CD4-positive, CD25-positive, alpha-beta regulatory T cell (primary cell): ENCODE results near the gene ATF4. TPM values are rescaled to one million over a fixed set of nuclear protein-coding genes. Genes with fewer than 3 reads are reported as not detected.

Experiments used
- ATAC-seq, 2 donors: fragments of 150-1000 bp; cut with Tn5 transposase; one replicate each; pipeline ENCODE4 v1.10.0; 2021; ENCODE audit warnings: low read depth in 2 of 2, moderate number of reproducible peaks in 2 of 2, moderate library complexity in 1 of 2
- DNase-seq, 3 donors: peaks; one replicate each; pipeline versions ENCODE4 v3.0.0 to v3.0.0-alpha.2; 2012 to 2022; ENCODE audit warnings: mixed read lengths in 1 of 3
- H3K27ac ChIP-seq: one replicate; pipeline ENCODE4 v1.7.0; 2013; ENCODE audit warnings: mild to moderate bottlenecking, low read length; ENCODE audit not compliant: insufficient read depth, poor library complexity, severe bottlenecking
- H3K27me3 ChIP-seq: one replicate; pipeline ENCODE4 v1.7.0; 2013; ENCODE audit warnings: low read length; ENCODE audit not compliant: control insufficient read depth, insufficient read depth
- H3K36me3 ChIP-seq: one replicate; pipeline ENCODE4 v1.7.0; 2013; ENCODE audit warnings: mild to moderate bottlenecking, low read length, moderate library complexity; ENCODE audit not compliant: control insufficient read depth, insufficient read depth
- H3K4me1 ChIP-seq: 2 replicates; pipeline ENCODE4 v1.7.0; 2013; ENCODE audit warnings: mild to moderate bottlenecking, low read length; ENCODE audit not compliant: insufficient read depth, control insufficient read depth, poor library complexity, severe bottlenecking
- H3K4me3 ChIP-seq: one replicate; pipeline ENCODE4 v1.7.0; 2013; ENCODE audit warnings: low read depth, mild to moderate bottlenecking, low read length, moderate library complexity
- H3K9me3 ChIP-seq, 2 experiments: 1 replicate in 1 of 2; 2 replicates in 1 of 2; pipeline ENCODE4 v1.7.0; 2013; ENCODE audit warnings: low read length in 2 of 2, mild to moderate bottlenecking in 1 of 2, moderate library complexity in 1 of 2; ENCODE audit not compliant: control insufficient read depth in 2 of 2
- H3K27ac Mint-ChIP-seq, 3 donors: one replicate each; pipeline ENCODE4 v1.8.0; 2020 to 2022; ENCODE audit warnings: mild to moderate bottlenecking in 3 of 3, mixed read lengths in 3 of 3, moderate library complexity in 2 of 3
- H3K27me3 Mint-ChIP-seq: one replicate; pipeline ENCODE4 v1.8.0; 2022; ENCODE audit warnings: mild to moderate bottlenecking, mixed read lengths
- H3K36me3 Mint-ChIP-seq: one replicate; pipeline ENCODE4 v1.8.0; 2020; ENCODE audit warnings: mixed read lengths
- H3K4me1 Mint-ChIP-seq, 4 donors: one replicate each; pipeline ENCODE4 v1.8.0; 2020 to 2022; ENCODE audit warnings: mixed read lengths in 4 of 4, mild to moderate bottlenecking in 1 of 4
- H3K4me3 Mint-ChIP-seq, 4 donors: one replicate each; pipeline ENCODE4 v1.8.0; 2020 to 2022; ENCODE audit warnings: mild to moderate bottlenecking in 4 of 4, mixed read lengths in 4 of 4, moderate library complexity in 3 of 4
- H3K9me3 Mint-ChIP-seq, 7 donors: one replicate each; pipeline ENCODE4 v1.8.0; 2020 to 2022; ENCODE audit warnings: mixed read lengths in 7 of 7, mild to moderate bottlenecking in 3 of 7, moderate library complexity in 2 of 7
- polyA plus RNA-seq, 4 donors: library from polyadenylated mRNA; unstranded; fragments of 300-500 nt; fragmentation: Illumina TruSeq; gene quantifications; one replicate each; pipeline ENCODE4 v1.2.3, GENCODE V29; 2021
- total RNA-seq: library from RNA; stranded (reverse); gene quantifications from one replicate; pipeline ENCODE4 v1.2.3, GENCODE V29; 2022

ATF4 gene
- total and polyA plus RNA-seq, 5 donors from 2014 or later = 58.2 to 246 (median 70.5) TPM

DNA sequence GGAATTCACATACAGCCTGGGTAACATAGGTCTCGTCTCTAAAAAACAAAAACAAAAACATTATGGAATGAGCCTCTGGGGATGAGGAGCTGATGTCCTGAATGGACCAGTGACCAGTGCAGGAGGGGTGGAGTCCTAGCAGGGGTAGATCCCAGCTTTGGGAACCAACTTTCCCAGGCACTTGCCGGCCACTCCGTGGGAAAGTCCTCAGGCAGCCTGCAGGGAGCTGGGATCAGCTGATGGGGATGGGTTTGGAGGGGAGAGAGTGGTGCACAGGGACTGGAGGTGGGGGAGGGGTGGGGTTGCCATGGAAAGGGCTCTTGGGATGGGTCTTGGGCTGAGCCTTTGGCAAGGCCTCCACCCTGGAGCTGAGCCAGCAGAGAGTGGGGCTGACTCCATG, 44.5 kb upstream of the ATF4 start:
- ATAC-seq (no peak), DNase-seq (no peak)
- Histone ChIP-seq H3K27ac (no peak overlapping the region), H3K36me3 (no peaks in the 10 kb centered on the region), H3K9me3 (no peaks in the 10 kb centered on the region), H3K4me1 (peaks cover 6% of the 10 kb centered on the region), H3K27me3 (no peaks in the 10 kb centered on the region), H3K4me3 (no peak overlapping the region)
- Mint-ChIP-seq H3K27ac (no peak overlapping the region), H3K4me3 (no peak overlapping the region), H3K9me3 (no peaks in the 10 kb centered on the region), H3K27me3 (peaks cover 10% of the 10 kb centered on the region), H3K36me3 (no peaks in the 10 kb centered on the region), H3K4me1 (peaks cover 0 to 17% (median 0%) of the 10 kb centered on the region in 4 donors)

DNA sequence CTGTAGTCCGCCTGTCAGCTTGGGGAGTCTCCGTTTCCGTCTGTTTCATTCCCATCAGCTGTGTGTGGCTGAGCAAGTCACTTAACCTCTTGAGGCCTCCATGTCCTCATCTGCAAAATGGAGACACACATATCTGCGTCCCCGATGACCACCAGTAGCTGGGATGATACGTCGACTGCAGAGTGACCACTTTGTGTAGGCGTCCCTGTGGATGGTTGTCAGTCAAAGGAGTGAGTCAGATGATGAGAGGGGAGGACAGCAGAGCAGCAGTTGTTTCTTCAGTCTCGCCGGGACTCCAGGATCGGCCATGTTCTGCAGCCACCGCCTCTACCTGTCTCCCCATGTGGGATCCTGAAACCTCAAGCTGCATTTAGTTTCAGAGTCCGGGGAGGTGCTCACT, 43.7 kb upstream of the ATF4 start:
- Mint-ChIP-seq H3K27ac (no peak overlapping the region), H3K27me3 (peaks cover 10% of the 10 kb centered on the region), H3K4me3 (no peak overlapping the region), H3K4me1 (peaks cover 0 to 12% (median 0%) of the 10 kb centered on the region in 4 donors), H3K9me3 (no peaks in the 10 kb centered on the region), H3K36me3 (no peaks in the 10 kb centered on the region)
- Histone ChIP-seq H3K36me3 (no peaks in the 10 kb centered on the region), H3K4me1 (peaks cover 3% of the 10 kb centered on the region), H3K4me3 (no peak overlapping the region), H3K27me3 (no peaks in the 10 kb centered on the region), H3K27ac (no peak overlapping the region), H3K9me3 (no peaks in the 10 kb centered on the region)
- ATAC-seq (no peak), DNase-seq (no peak)

DNA sequence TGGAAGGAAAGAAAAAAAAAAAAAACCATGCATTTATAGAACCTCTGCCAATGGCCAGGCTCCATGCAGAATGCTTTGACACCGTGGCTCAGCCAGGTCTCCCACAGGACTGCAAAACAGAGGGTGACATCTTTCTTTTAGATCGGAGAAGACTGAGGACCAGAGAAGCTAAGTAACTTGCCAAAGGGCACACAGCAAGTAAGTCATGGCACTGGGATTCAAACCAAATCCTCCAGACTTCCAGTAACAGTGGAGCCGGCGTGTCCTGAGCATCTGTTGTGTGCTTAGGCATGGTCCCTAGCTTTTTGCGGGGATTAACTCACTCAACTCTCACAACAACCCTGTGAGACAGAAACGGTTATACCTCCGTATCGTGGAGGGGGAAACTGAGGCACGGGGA, 42.8 kb upstream of the ATF4 start:
- no peak for ATAC-seq

DNA sequence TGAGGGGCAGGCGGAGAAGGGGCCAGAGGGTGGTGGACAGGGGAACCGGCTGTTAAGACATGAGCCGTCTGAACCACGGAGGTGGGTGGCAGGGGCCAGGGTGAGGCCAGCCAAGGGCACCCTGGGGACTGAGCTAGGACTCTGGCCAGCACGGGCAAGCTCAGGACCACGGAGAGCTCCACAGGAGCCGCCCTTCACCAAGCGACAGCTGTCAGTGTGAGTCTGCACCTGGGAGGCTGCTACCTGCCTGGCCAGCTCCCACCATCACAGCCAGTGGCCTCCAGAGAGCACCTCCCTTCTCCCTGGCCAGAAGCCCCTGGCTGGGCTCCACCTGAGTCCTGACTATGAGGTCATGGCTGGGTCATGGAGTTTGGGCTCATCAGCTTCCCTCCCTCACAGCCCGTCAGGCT, 41.9 kb upstream of the ATF4 start:
- DNase-seq = no peak
- no peaks in the 10 kb centered on the region for H3K4me1 ChIP-seq
- no peaks in the 10 kb centered on the region for H3K36me3 Mint-ChIP-seq

More for the DNA sequence above, 42.8 kb upstream of the ATF4 start:
- Histone ChIP-seq H3K4me3 (no peak overlapping the region), H3K9me3 (no peaks in the 10 kb centered on the region), H3K4me1 (no peaks in the 10 kb centered on the region), H3K27me3 (no peaks in the 10 kb centered on the region), H3K27ac (no peak overlapping the region), H3K36me3 (no peaks in the 10 kb centered on the region)
- Mint-ChIP-seq H3K27ac (no peak overlapping the region), H3K4me1 (peaks cover 0 to 4% (median 0%) of the 10 kb centered on the region in 4 donors), H3K4me3 (no peak overlapping the region), H3K36me3 (no peaks in the 10 kb centered on the region), H3K27me3 (peaks cover 10% of the 10 kb centered on the region), H3K9me3 (no peaks in the 10 kb centered on the region)
- no peak for DNase-seq

DNA sequence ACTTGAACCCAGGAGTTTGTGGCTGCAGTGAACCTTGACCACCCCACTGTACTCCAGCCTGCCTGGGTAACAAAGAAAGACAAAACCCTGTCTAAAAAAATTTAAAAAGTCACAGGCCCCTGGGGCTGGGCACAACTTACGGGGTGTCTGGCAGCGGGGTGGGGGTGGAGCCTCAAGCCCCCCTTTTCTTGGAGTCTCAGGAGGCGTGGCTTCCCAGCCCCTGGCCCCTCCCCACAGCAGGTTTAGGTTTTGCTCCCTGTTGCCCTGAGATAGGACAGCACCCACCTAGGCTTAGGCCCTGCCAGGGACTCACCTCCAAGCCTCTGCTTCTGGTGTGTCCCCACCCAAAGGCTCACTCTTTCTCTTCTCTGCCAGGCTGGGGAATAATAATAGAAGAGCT, 41.1 kb upstream of the ATF4 start:
- H3K27ac Mint-ChIP-seq = no peak overlapping the region

More for the DNA sequence above, 41.9 kb upstream of the ATF4 start:
- no peaks in the 10 kb centered on the region for H3K9me3 ChIP-seq
- no peak overlapping the region for H3K27ac ChIP-seq
- Mint-ChIP-seq H3K27ac (no peak overlapping the region), H3K27me3 (peaks cover 10% of the 10 kb centered on the region), H3K4me3 (no peak overlapping the region), H3K9me3 (no peaks in the 10 kb centered on the region), H3K4me1 (no peaks in the 10 kb centered on the region)
- no peak overlapping the region for H3K4me3 ChIP-seq
- H3K27me3 ChIP-seq = no peaks in the 10 kb centered on the region
- no peaks in the 10 kb centered on the region for H3K36me3 ChIP-seq
- ATAC-seq = no peak

DNA sequence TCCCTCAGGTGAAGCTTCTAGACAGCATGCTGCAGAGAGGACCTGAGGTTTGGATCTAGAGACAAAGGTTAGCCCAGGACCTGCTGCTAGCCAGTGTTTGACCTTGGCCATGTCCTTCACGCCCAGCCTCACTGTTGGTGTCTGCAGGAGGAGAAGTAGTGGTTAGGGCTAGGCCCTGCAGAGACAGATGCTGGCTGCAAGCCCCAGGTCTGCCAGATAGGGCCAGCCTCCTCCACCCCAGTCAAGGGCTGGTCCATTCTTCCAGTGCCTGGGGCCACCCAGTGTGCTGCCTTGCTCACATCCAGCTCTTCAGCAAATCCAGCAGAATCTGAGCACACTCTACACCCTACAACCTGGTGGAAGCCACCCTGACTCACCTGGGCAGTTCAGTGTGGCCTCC, 39.8 kb upstream of the ATF4 start:
- H3K27ac Mint-ChIP-seq = no peak overlapping the region
- H3K4me3 Mint-ChIP-seq = no peak overlapping the region
- H3K9me3 Mint-ChIP-seq = no peaks in the 10 kb centered on the region
- Histone ChIP-seq H3K9me3 (no peaks in the 10 kb centered on the region), H3K36me3 (no peaks in the 10 kb centered on the region), H3K27ac (no peak overlapping the region), H3K4me1 (no peaks in the 10 kb centered on the region), H3K27me3 (no peaks in the 10 kb centered on the region), H3K4me3 (no peak overlapping the region)
- no peaks in the 10 kb centered on the region for H3K4me1 Mint-ChIP-seq
- H3K36me3 Mint-ChIP-seq = no peaks in the 10 kb centered on the region
- DNase-seq = no peak
- H3K27me3 Mint-ChIP-seq = peaks cover 10% of the 10 kb centered on the region
- ATAC-seq = no peak

More for the DNA sequence above, 41.1 kb upstream of the ATF4 start:
- Histone ChIP-seq H3K36me3 (no peaks in the 10 kb centered on the region), H3K27me3 (no peaks in the 10 kb centered on the region), H3K27ac (no peak overlapping the region), H3K4me1 (no peaks in the 10 kb centered on the region), H3K9me3 (no peaks in the 10 kb centered on the region), H3K4me3 (no peak overlapping the region)
- Mint-ChIP-seq H3K4me1 (no peaks in the 10 kb centered on the region), H3K9me3 (no peaks in the 10 kb centered on the region), H3K36me3 (no peaks in the 10 kb centered on the region), H3K4me3 (no peak overlapping the region), H3K27me3 (peaks cover 10% of the 10 kb centered on the region)
- no peak for DNase-seq
- ATAC-seq = no peak

DNA sequence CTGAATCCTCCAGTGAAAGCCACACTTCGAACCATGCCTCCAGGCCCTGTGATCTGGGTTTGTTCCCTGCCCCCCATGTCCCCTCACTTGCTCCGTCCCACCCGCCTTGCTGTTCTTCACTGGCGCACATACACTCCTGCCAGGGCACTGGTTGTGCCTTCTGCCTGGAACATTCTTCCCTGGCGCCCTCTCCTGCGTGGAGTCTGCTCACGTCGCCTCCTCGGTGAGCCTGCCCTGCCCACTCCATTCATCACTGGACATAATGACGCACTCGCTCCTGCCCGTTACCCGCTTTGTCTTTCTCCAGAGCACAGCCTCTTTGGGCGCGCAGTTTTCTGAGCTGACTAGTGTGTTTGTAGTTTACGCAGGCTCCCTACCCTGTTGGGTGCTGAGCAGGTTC, 39.3 kb upstream of the ATF4 start:
- Mint-ChIP-seq H3K4me1 (no peaks in the 10 kb centered on the region), H3K27ac (no peak overlapping the region), H3K36me3 (no peaks in the 10 kb centered on the region), H3K27me3 (peaks cover 10% of the 10 kb centered on the region), H3K4me3 (no peak overlapping the region), H3K9me3 (no peaks in the 10 kb centered on the region)
- no peak overlapping the region for H3K27ac ChIP-seq
- no peaks in the 10 kb centered on the region for H3K36me3 ChIP-seq
- H3K9me3 ChIP-seq = no peaks in the 10 kb centered on the region
- ATAC-seq = no peak
- no peaks in the 10 kb centered on the region for H3K27me3 ChIP-seq
- no peaks in the 10 kb centered on the region for H3K4me1 ChIP-seq
- DNase-seq = no peak
- H3K4me3 ChIP-seq = no peak overlapping the region

DNA sequence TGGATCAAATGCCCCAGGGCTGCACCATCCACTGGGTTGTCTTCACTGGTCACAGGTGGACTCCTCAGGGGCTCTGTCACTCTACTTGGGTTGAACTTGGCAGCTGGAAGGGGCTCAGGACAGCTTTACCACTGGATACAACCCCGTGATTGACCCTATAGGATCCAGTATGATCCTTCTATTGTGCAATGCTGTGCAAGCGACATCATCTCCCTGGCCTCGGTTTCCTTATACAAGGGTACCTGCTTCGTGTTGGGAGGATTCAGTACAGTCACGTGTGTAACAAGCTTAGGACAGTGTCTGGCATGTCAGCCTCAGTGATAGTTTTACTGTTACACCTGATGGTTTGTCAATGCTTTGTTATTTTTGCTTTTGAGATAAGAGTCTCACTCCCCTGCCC, 38.8 kb upstream of the ATF4 start:
- no peaks in the 10 kb centered on the region for H3K4me1 ChIP-seq
- no peak overlapping the region for H3K27ac ChIP-seq
- H3K4me3 ChIP-seq = no peak overlapping the region
- H3K27me3 ChIP-seq = no peaks in the 10 kb centered on the region
- Mint-ChIP-seq H3K27me3 (peaks cover 10% of the 10 kb centered on the region), H3K9me3 (no peaks in the 10 kb centered on the region), H3K36me3 (no peaks in the 10 kb centered on the region), H3K4me1 (no peaks in the 10 kb centered on the region), H3K4me3 (no peak overlapping the region), H3K27ac (no peak overlapping the region)
- no peak for ATAC-seq
- no peak for DNase-seq
- no peaks in the 10 kb centered on the region for H3K9me3 ChIP-seq
- no peaks in the 10 kb centered on the region for H3K36me3 ChIP-seq
